T-helper 2 cell treated with Interferon-gamma antibody and Interleukin-4, amounts not matched to agents 100 ng/mL and 5 ng/mL, for 36 hours (primary cell): ENCODE data around the gene POLD4. TPM values are rescaled to one million over a fixed set of nuclear protein-coding genes. Genes with fewer than 3 reads are reported as not detected.

ENCODE experiments used
- intact Hi-C: fragments of 100-400 bp; cut with micrococcal nuclease; formaldehyde crosslinking; loops from one replicate; pipeline ENCODE4 v1.15.1; 2023
- total RNA-seq: library from RNA; stranded (reverse); gene quantifications from 2 replicates; pipeline ENCODE4 v1.2.3, GENCODE V29; 2022

POLD4 gene
- total RNA-seq, 1 donor from 2014 or later = 48.0 TPM

- intact Hi-C loops = no loop called here
These were observed 18.6 kb upstream of the POLD4 start for GRCh38 chr11:67371911-67372320.

DNA sequence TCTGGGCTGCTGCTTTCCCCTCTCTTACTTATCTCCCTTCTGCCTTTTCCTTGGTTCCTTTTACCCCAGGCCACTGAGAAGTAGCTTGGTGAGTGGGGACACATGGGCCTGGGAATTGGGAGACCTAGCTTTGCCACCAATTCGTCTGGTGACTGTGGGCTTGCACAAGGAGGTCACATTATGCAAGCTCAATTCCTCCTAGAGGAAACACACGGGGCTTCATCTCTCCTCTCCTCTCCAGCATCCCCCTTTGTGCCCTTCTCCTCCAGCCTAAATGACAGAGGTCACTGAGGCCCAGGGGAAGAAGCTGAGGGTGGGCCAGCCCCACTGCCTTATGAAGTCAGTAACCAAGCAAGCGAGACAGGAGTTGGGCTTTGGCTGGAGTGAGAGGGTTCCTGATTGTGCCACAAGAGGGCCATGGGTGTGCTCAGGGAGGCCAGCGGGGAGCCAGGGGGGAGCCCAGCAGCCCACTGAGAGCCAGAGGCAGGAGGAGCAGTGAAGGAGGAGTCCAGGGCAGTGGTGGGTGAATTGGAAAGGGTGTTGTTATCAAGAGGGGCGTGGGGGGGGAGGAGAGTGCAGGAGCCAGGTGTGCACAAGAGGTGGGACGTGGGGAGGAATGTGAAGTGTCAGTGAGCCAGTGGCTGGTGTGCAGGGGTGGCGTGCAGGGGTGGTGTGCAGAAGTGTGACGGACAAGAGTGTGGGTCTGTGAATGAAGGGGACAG is 18.0 kb upstream of the POLD4 start:
- intact Hi-C loops = no loop called here

- intact Hi-C loops = no loop called here
These were observed 17.2 kb upstream of the POLD4 start for GRCh38 chr11:67370351-67371076.

- intact Hi-C loops = no loop called here
These were observed 16.5 kb upstream of the POLD4 start for GRCh38 chr11:67369801-67370284.

DNA sequence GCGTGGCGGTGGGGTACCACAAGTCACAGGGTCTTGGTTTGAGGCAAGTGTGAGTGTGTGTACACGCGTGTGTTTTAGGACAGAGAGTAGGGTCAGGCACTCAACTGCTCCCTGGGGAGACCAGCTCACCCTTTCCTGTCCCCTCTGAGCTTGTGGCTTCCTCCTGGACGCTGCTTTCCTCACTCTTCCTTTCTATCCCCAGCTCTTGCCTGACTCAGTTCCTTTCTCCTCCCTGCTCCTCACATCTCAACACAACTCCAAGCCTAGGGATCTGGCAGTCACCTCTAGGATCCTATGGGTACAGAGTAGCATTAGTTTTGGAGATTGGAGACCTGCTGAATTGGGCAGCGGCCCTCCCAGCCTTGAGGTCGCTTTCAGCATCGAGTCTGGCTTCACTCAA is 15.9 kb upstream of the POLD4 start:
- intact Hi-C loops = no loop called here

DNA sequence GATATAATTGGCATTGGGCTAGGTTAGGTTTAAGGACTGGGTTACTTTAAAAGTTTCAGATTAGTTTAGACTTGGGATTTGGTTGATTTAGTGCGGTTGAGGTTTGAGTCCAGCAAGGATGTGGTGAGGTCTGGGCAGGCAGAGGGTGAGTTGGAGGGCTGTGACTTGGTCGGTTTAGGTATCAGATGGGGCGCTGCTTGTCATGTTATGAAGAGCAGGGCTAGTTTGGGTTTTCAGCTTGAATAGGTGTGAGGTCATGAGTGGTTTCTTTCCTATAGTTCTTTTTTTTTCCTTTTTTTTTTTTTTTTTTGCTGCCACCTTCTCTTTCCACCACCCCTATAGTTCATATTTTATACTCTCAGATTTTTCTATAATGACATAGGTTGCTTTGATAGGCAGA is 15.3 kb upstream of the POLD4 start:
- intact Hi-C loops = no loop called here

- intact Hi-C loops = no loop called here
These were observed 14.4 kb upstream of the POLD4 start for GRCh38 chr11:67367761-67368227.

- intact Hi-C loops = no loop called here
These were observed 13.8 kb upstream of the POLD4 start for GRCh38 chr11:67366961-67367760.

- intact Hi-C loops = no loop called here
These were observed 13.2 kb upstream of the POLD4 start for GRCh38 chr11:67366546-67366945.

- intact Hi-C loops = no loop called here
These were observed 12.5 kb upstream of the POLD4 start for GRCh38 chr11:67365736-67366444.

GRCh38 chr11:67364783-67365722 is 11.7 kb upstream of the POLD4 start:
- intact Hi-C loops = no loop called here

DNA sequence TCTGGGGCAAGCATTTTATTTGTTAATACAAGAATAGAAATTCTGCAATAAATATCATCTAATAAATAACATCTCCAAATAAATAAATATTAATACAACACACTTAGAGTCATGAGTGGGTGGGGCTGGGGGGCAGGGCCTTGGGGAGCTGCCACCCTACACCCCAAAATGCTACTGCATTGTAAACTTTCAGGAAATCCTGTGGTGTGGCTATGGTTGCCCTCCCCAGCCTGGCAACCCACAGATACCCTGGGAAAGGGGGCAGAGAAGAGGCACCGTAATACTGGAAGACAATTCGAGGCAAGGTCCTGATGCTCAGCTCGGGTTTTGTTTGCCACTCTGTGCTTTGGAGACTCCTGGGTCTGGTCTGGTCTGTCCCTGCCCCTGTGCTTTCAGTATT is 10.8 kb upstream of the POLD4 start:
- intact Hi-C loops = no loop called here

DNA sequence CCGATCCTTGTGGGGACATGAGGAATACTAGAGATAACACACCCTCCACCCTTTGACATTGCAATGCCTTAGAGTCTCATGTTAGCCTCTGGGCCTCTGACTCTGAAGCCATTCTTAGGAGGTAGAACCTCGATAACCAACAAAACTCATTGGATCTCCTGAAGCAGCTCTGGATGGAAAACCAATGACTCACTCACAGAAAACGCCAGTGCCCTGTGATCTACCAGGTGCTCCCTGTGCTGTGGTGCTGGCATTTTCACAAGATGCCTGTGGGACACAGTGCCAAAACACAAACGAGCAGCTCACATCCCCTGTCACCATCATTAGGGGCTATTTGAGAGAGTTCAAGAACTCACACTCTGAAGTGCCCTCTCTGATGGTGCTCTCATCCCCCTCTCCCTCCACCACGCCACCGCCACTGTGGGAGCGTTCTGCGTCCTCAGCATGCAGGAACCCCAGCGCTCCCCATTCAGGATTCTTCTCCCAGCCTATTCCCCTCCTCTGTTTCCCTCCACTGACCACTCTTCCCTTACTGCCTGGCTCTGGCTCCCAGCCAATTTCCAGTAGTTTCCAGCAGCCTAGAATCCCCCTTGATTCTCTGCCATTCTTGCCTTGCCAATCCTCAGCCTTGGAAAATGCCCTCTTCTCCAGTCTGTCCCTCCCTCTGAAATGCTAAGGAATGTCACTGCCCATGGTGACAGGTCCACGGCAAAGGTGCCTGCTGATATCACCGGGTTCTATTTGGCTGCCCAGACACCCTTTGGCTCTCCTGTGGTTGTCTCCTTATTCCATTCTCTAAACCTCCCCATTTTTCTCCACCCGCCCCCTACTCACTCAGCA is 4.7 kb upstream of the POLD4 start:
- intact Hi-C loops = loop anchor here (1.0 kb wide), 1 partner anchor 24 kb away; no protein-coding TSS in a partner anchor

DNA sequence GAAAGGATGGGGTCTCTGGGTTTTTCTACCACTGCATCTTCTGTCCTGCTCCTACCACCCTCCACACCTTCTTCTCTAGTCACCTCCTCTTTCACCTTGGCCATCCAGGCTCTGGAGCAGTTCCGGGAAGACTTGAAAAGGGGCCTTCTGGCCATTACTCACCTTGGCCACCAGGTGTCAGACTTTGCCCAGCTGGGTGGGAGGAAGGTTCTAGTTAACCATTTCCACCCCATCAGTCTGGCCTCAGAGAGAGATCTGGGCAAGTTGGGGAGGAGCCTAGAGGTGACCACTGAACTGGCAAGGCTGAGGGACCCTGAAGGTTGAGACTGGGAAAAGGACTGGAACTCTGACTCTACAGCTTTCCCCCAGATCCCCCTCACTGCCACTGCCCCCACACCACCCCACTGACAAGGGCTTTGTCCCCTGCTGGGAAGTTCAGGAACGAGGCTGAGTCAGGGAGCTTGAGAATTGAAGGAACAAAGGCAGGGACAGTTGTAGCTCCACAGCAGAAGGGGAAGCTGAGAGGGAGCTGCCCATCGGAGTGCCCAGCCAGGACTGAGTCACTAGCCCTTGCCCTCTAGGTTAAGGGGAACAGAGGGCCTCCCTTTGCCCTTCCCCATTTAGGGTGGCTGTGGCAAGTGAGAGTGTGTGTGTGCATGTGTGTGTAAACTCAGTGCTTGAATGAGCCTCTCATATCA is 3.7 kb upstream of the POLD4 start:
- intact Hi-C loops = loop anchor here (1.0 kb wide), 1 partner anchor 25 kb away; no protein-coding TSS in a partner anchor

- intact Hi-C loops = no loop called here
These were observed 3.1 kb upstream of the POLD4 start for GRCh38 chr11:67356387-67356863.

DNA sequence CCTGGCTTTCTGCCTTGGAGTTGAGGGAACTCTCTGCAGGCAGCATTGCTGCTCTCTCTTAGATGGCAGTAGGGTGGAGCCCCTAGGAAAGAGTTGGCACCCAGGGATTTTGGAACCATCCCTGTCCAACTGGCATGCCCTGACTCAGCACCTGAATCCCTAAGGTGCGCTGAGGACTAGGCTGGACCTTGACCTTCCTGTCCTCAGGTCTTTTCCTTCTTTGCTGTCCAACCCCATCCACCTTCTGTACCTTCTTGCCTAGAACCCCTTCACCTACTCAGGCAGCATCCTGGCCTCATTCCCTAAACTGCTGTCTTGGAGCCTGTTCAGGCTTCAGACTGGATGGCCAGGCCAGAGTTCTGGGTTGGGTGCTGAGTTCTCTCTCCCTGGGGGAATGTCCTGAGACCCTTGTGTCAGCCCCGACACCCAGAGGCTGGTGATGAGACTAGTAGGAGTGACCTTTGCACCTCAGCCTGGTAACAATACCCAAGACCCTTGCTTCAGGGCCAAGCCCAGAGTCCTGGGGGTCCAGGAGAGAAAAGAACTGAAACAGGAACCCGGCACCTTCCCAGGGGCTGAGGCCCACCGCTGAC is 2.5 kb upstream of the POLD4 start:
- intact Hi-C loops = no loop called here

DNA sequence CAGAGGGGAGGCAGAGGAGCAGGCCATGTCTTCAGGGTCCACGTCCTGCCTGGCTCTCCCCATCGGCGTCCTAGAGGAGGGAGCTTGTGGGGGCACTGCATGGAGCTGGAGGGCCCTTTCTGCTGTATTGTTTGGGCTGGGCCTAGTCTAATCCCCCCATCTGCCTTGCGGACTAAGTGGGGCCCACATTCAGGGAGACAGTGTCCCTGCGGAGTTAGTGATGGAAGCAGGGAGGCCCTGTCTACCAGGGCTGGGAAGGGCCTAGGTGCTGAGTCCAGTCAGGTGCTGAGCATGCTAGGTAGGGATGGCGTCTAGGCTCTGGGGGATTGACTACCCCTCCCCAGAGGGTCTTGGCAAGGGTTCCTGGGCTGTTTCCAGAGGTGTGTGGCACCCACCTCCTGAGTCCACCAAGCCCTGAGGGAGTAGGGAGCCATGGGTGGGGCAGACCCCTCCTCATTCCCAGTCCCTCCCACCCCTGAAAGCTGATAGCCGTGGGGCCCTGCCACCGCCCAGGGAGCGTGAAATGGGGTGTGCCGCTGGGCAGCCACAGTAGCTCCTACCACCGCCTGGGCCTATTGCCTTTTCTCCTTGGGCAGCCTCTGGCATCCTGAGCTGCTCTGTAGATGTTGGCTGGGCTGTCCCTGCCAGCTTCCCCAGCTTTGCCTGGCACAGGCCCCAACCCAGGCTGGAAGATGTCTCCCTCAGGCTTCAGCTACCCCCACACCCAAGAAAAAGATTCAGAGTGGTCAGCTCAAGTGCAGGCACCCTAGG is 1.9 kb upstream of the POLD4 start:
- intact Hi-C loops = no loop called here
